Measurements from ENCODE around the gene ABCA12.

DNA sequence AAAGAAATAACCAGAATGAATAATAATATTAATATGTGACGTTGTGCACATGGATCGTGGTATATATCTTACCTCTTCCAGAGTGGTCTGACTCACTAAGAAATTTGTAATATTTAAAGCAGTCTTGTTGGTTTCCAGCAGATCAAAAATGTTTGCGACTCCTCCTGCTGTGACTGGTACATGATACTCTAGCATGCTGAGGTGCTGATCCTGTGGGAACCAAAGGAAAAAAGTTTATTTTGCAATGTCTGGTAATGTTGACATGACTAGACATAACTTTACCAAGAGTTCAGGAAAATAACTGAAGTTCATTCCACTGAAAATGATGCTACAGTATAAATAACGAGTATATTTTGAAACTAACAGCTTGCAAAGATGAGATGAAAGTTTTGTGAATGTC lies 204.4 kb downstream of the ABCA12 start:
- TF ChIP-seq CTCF (IDR thresholded peaks at IDR 0.05; ENCODE audit: low read depth, low read length, poor library complexity, severe bottlenecking): no peak
- no peak for TF ChIP-seq EZH2phosphoT487 (IDR thresholded peaks at IDR 0.05; ENCODE audit: borderline replicate concordance, low read length)
